Breast epithelium (tissue), 4 donors: ENCODE results near the gene FAM72A. TPM values are rescaled to one million over a fixed set of nuclear protein-coding genes. Genes with fewer than 3 reads are reported as not detected.

ENCODE experiments used
- DNase-seq, 2 donors: peaks; one replicate each; pipeline ENCODE4 v3.0.0-alpha.2; 2019; ENCODE audit warnings: low spot score in 2 of 2
- H3K27ac ChIP-seq, 2 donors: fragments of 200-600 bp; sonication (generic) in 1 of 2; one replicate each; pipeline ENCODE4 v1.5.1; 2016 to 2019; ENCODE audit warnings: mild to moderate bottlenecking in 1 of 2
- H3K27me3 ChIP-seq, 2 donors: fragments of 200-600 bp; sonication (generic) in 1 of 2; one replicate each; pipeline versions ENCODE4 v1.5.1 to v1.6.0; 2017 to 2019; ENCODE audit warnings: control low read depth in 1 of 2, mild to moderate bottlenecking in 1 of 2
- H3K36me3 ChIP-seq: fragments of 200-600 bp; one replicate; pipeline ENCODE4 v1.5.1; 2019
- H3K4me1 ChIP-seq, 2 donors: fragments of 200-600 bp; sonication (generic); one replicate each; pipeline ENCODE4 v1.5.1; 2016 to 2019; ENCODE audit warnings: control low read depth in 1 of 2
- H3K4me3 ChIP-seq, 3 donors: fragments of 200-600 bp; sonication (generic); 1 replicate in 2 of 3; 2 replicates in 1 of 3; pipeline ENCODE4 v1.5.1; 2016 to 2019; ENCODE audit warnings: mild to moderate bottlenecking in 3 of 3, moderate library complexity in 2 of 3
- H3K9me3 ChIP-seq, 2 donors: fragments of 200-600 bp; sonication (generic) in 1 of 2; one replicate each; pipeline ENCODE4 v1.5.1; 2016 to 2019; ENCODE audit warnings: control low read depth in 1 of 2
- CTCF ChIP-seq, 3 donors: fragments of 450-650 bp; IDR thresholded peaks; one replicate each; pipeline ENCODE4 v1.5.1; 2016 to 2017; ENCODE audit warnings: antibody characterized with exemption in 3 of 3, mild to moderate bottlenecking in 3 of 3, moderate library complexity in 3 of 3
- POLR2A ChIP-seq: fragments of 450-650 bp; IDR thresholded peaks from one replicate; pipeline ENCODE4 v1.6.1; 2016; ENCODE audit warnings: antibody characterized with exemption, mild to moderate bottlenecking, moderate library complexity
- POLR2AphosphoS5 ChIP-seq, 3 donors: sonication (generic); formaldehyde crosslinking; IDR thresholded peaks; one replicate each; pipeline ENCODE4 v1.6.1; 2017; ENCODE audit warnings: antibody characterized with exemption in 3 of 3
- intact Hi-C: fragments of 100-400 bp; cut with DNase I; formaldehyde crosslinking; loops from one replicate; pipeline ENCODE4 v1.15.1; 2023; ENCODE audit warnings: low total_unique reads
- total RNA-seq, 3 donors: library from RNA; depleted of rRNA; stranded (reverse); fragments of >200 nt; gene quantifications; one replicate each; pipeline ENCODE4 v1.1.0, GENCODE V29; 2016

Gene FAM72A
- total RNA-seq, 3 donors from 2014 or later = 0.98 to 1.8 TPM; not detected in 1

GRCh38 chr1:206142011-206142410 is 60.6 kb downstream of the FAM72A start:
- Histone ChIP-seq H3K4me3 (no peak overlapping the region), H3K27me3 (no peaks in the 10 kb centered on the region), H3K36me3 (no peaks in the 10 kb centered on the region), H3K27ac (no peak overlapping the region), H3K4me1 (no peaks in the 10 kb centered on the region), H3K9me3 (no peaks in the 10 kb centered on the region)
- DNase-seq = no peak
- TF ChIP-seq POLR2A (no peak), POLR2AphosphoS5 (IDR thresholded peaks at IDR 0.05) (no peak), CTCF (IDR thresholded peaks at IDR 0.05) (no peak)
- intact Hi-C loops = no loop called here

DNA sequence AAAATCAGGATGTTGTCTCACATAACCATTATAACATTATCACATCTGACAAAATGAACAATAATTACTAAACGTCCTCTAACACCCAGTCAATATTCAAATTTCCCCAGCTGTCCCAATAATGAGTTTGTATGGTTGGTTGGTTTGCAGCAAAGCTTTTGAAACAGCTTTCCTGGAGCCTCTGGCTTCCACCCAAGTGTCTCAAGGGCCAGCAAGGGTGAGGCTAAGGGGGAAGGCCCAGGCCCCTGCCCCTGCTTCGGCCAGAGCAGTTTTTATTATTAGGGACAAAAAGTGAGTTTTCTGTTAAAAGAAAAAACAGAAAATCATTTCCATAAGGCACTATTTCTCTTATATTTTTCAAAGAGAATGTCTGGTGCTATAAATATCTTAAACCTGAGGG is 66.4 kb downstream of the FAM72A start:
- DNase-seq = no peak
- Histone ChIP-seq H3K4me1 (no peaks in the 10 kb centered on the region), H3K9me3 (no peaks in the 10 kb centered on the region), H3K36me3 (no peaks in the 10 kb centered on the region), H3K27me3 (no peaks in the 10 kb centered on the region), H3K27ac (no peak overlapping the region), H3K4me3 (no peak overlapping the region)
- TF ChIP-seq CTCF (IDR thresholded peaks at IDR 0.05) = no peak
- intact Hi-C loops = no loop called here

Other genes starting within 250 kb of the FAM72A start
- 1 to 10 TPM; 1.3 to 6.6 (median 2.9) TPM for gene RAB7B, start 199.4 kb downstream of the FAM72A start, total RNA-seq
- gene CTSE, start 178.9 kb downstream of the FAM72A start, total RNA-seq = under 1 TPM in 1 of 3 donors, not detected in 2; under 0.01 TPM
- gene RHEX, start 149.7 kb downstream of the FAM72A start, total RNA-seq = 10 to 100 TPM in 1 of 3 donors, 1 to 10 TPM in 1, under 1 TPM in 1; 0.98 to 20.6 (median 4.4) TPM
- gene AVPR1B, start 85.5 kb downstream of the FAM72A start, total RNA-seq = not detected
- gene SRGAP2, start 702 bp upstream of the FAM72A start, total RNA-seq = 10 to 100 TPM; 36.1 to 93.3 (median 43.3) TPM